GM23338 (cell line): ENCODE data around the gene SEC22A.

ENCODE experiments used
- CREB1 ChIP-seq: fragments of 250-450 bp; sonication (Bioruptor Pico); IDR thresholded peaks from 2 replicates; pipeline ENCODE4 v1.5.0; 2020; ENCODE audit warnings: low read depth, mild to moderate bottlenecking, moderate library complexity
- EZH2 ChIP-seq: fragments of 200-600 bp; sonication (generic); IDR thresholded peaks from one replicate; pipeline ENCODE4 v1.8.0; 2017; ENCODE audit warnings: antibody characterized with exemption, mild to moderate bottlenecking, low read depth; ENCODE audit not compliant: unreplicated experiment
- EZH2phosphoT487 ChIP-seq: fragments of 200-600 bp; sonication (generic); IDR thresholded peaks from one replicate; pipeline ENCODE4 v1.8.1; 2018; ENCODE audit warnings: antibody characterized with exemption; ENCODE audit not compliant: unreplicated experiment
- REST ChIP-seq: IDR thresholded peaks from one replicate; pipeline ENCODE4 v1.6.1; 2018; ENCODE audit warnings: antibody characterized with exemption; ENCODE audit not compliant: unreplicated experiment
- TF ChIP-seq, protein P1 (sequence below), 2 experiments: fragments of 200-600 bp in 1 of 2; sonication (generic) in 1 of 2; conservative IDR thresholded peaks; 2 replicates each; pipeline versions ENCODE4 v1.5.1 to v1.6.1; 2016 to 2017; ENCODE audit warnings: antibody characterized with exemption in 2 of 2, low read depth in 2 of 2, mild to moderate bottlenecking in 2 of 2, moderate library complexity in 1 of 2

DNA sequence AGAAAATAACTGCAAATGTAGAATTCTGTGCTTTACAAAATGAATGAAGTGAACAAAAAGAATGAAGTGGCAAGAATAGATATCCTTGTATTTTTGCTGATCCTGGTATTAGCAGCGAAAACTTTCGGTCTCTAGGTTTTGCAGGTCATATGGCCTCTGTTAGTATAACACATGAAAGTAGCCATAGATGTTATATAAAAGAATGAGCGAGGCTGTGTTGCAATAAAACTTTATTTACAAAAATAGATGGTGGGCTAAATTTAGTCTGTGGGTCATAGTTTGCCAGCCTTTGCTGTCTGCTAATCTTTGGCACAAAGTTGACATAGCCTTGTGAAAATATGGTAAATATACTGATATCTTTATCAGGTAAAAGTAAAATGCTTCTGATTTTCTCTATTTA is 35.2 kb downstream of the SEC22A start:
- TF ChIP-seq, protein P1, sequence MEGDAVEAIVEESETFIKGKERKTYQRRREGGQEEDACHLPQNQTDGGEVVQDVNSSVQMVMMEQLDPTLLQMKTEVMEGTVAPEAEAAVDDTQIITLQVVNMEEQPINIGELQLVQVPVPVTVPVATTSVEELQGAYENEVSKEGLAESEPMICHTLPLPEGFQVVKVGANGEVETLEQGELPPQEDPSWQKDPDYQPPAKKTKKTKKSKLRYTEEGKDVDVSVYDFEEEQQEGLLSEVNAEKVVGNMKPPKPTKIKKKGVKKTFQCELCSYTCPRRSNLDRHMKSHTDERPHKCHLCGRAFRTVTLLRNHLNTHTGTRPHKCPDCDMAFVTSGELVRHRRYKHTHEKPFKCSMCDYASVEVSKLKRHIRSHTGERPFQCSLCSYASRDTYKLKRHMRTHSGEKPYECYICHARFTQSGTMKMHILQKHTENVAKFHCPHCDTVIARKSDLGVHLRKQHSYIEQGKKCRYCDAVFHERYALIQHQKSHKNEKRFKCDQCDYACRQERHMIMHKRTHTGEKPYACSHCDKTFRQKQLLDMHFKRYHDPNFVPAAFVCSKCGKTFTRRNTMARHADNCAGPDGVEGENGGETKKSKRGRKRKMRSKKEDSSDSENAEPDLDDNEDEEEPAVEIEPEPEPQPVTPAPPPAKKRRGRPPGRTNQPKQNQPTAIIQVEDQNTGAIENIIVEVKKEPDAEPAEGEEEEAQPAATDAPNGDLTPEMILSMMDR (conservative IDR thresholded peaks at IDR 0.05; ENCODE audit: low read depth in 2 of 2) = no peak
- TF ChIP-seq REST = no peak
- no peak for TF ChIP-seq CREB1
- TF ChIP-seq EZH2 = no peak
- TF ChIP-seq EZH2phosphoT487 = no peak
